Measurements from ENCODE around the gene AK3. TPM values are rescaled to one million over a fixed set of nuclear protein-coding genes. Genes with fewer than 3 reads are reported as not detected.

The AK3 gene
- total and polyA plus RNA-seq, 2 donors (not counting 3 experiments of a cell fraction or from before 2014, with no cell fraction given): 20.6 to 42.3 TPM

DNA sequence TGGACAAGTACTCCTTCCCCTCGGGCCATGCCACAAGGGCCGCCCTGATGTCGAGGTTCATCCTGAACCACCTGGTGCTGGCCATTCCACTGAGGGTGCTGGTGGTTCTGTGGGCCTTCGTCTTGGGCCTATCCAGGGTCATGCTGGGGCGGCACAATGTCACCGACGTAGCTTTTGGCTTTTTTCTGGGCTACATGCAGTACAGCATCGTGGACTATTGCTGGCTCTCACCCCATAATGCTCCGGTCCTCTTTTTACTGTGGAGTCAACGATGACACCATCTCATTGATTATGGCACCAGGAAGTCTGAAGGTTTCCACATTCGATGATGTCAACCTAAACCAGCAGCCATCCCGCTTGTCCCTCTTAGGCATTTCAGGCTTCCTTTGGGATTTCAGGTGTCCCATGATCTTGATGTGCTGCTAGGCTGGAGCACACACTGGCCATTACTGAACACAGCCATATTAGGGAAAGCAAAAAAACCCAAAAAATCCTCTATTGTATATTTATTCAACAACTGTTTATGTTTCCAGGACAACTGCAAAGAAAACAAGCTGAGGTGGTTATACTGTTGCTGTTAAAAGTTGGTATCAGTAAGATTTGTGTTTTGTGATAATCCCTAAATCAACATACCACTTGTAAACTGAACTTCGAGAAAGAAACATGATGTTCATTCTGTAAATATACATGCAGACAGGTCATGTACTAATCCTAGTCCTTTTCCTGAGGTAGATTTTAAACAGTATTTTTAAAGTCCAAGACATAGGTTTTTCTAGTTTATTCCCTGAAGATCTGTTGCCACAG, 77.8 kb downstream of the AK3 start:
- DNase-seq (ENCODE audit: low read depth, low spot score) (no peak), FAIRE-seq (no peak)
- Histone ChIP-seq H3K36me3 (ENCODE audit: control insufficient read depth in 2 of 2, extremely low read depth in 1 of 2, insufficient read depth in 2 of 2, low read length in 2 of 2) (no peaks in the 10 kb centered on the region), H3K27ac (ENCODE audit: insufficient read depth, low read depth, low read length) (no peak overlapping the region), H3K4me3 (replicated peaks in 1 of 3; ENCODE audit: insufficient read depth in 1 of 3, low read depth in 1 of 3, low read length in 3 of 3) (peak overlapping the region in 2 of 3 experiments; percentile 71 to 81), H3K79me2 (ENCODE audit: control insufficient read depth, insufficient read depth, low read length) (no peaks in the 10 kb centered on the region), H4K20me1 (replicated peaks; ENCODE audit: control insufficient read depth, extremely low read depth, insufficient read depth, low read length) (no peaks in the 10 kb centered on the region), H2AFZ (ENCODE audit: low read depth, low read length) (no peak overlapping the region), H3K9me1 (replicated peaks; ENCODE audit: control insufficient read depth, extremely low read depth, insufficient read depth, low read length) (no peaks in the 10 kb centered on the region), H3K9me3 (replicated peaks; ENCODE audit: control insufficient read depth, insufficient read depth, low read length) (no peaks in the 10 kb centered on the region), H3K9ac (replicated peaks; ENCODE audit: extremely low read depth, insufficient read depth, low read length) (no peak overlapping the region), H3K4me1 (ENCODE audit: control insufficient read depth, extremely low read depth, insufficient read depth, low read length) (peaks cover 32% of the 10 kb centered on the region), H3K4me2 (ENCODE audit: insufficient read depth, low read length) (peak overlapping the region; percentile 82), H3K27me3 (ENCODE audit: control insufficient read depth in 2 of 2, insufficient read depth in 2 of 2, low read length in 2 of 2) (peaks cover 0 to 4% of the 10 kb centered on the region in 2 experiments)
- intact Hi-C loops (cut with micrococcal nuclease) (loop anchor here (1.0 to 2.0 kb wide), 5 partner anchors 16 to 326 kb away; partner anchors contain the start of gene CDC37L1), dilution Hi-C loops (cut with MboI; ENCODE audit: extremely low pct_ligation_motif_present, low sequenced_read_pairs) (no loop called here)
- POLR2A ChIA-PET: no interaction called here
- BruUV-seq (replicated peaks): TSS peak; percentile 33
- CTCF ChIA-PET: interaction anchor here (0.7 to 1.4 kb wide), 6 partner anchors 9 to 58 kb away, joined by 3 to 5 read pairs (median 3); partner anchors contain the start of gene CDC37L1
- TF ChIP-seq, protein P1, sequence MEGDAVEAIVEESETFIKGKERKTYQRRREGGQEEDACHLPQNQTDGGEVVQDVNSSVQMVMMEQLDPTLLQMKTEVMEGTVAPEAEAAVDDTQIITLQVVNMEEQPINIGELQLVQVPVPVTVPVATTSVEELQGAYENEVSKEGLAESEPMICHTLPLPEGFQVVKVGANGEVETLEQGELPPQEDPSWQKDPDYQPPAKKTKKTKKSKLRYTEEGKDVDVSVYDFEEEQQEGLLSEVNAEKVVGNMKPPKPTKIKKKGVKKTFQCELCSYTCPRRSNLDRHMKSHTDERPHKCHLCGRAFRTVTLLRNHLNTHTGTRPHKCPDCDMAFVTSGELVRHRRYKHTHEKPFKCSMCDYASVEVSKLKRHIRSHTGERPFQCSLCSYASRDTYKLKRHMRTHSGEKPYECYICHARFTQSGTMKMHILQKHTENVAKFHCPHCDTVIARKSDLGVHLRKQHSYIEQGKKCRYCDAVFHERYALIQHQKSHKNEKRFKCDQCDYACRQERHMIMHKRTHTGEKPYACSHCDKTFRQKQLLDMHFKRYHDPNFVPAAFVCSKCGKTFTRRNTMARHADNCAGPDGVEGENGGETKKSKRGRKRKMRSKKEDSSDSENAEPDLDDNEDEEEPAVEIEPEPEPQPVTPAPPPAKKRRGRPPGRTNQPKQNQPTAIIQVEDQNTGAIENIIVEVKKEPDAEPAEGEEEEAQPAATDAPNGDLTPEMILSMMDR (IDR thresholded peaks at IDR 0.05; ENCODE audit: extremely low read depth in 1 of 2, insufficient read depth in 1 of 2, low read depth in 1 of 2, low read length in 2 of 2): no peak
- TF ChIP-seq POLR2AphosphoS5 (IDR thresholded peaks at IDR 0.05; ENCODE audit: insufficient read depth, low read depth, low read length) (no peak), POLR2A (IDR thresholded peaks at IDR 0.05; ENCODE audit: low read depth, low read length) (no peak), JUN (IDR thresholded peaks at IDR 0.05; ENCODE audit: borderline replicate concordance, insufficient read depth, insufficient read length, low read depth) (no peak), MYC (IDR thresholded peaks at IDR 0.05; ENCODE audit: low read depth, low read length) (no peak), FOS (IDR thresholded peaks at IDR 0.05; ENCODE audit: borderline replicate concordance, insufficient read depth, low read length) (no peak), GATA2 (IDR thresholded peaks at IDR 0.05; ENCODE audit: insufficient read depth, insufficient read length, low read depth, low read length) (no peak), EZH2 (IDR thresholded peaks at IDR 0.05; ENCODE audit: borderline replicate concordance, low read depth, low read length, severe bottlenecking) (no peak)
- TF ChIP-seq, protein P2, sequence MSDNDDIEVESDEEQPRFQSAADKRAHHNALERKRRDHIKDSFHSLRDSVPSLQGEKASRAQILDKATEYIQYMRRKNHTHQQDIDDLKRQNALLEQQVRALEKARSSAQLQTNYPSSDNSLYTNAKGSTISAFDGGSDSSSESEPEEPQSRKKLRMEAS (IDR thresholded peaks at IDR 0.05; ENCODE audit: insufficient read depth, insufficient read length): no peak
